ENCODE results near the gene NKTR.
"Not testable (repeated sequence)": the region's sequence is repeated elsewhere in the genome, so short reads cannot be mapped to it uniquely, and the experiment has no call there.

The NKTR gene

GRCh38 chr3:42600111-42600957 lies at the start of gene NKTR:
Gene NKTR, plus strand, starts transcription at chr3:42600686. Its CDS starts 321 bp downstream, at chr3:42601007.
- DNase-seq (ENCODE audit: extremely low read depth, low read depth) = peak; percentile 95
- no peak for TF ChIP-seq CTCF (IDR thresholded peaks at IDR 0.05; ENCODE audit: low read depth, low read length, missing control alignments)
- peak within 1 kb of the TSS; percentile 84 for H3K4me3 ChIP-seq (replicated peaks; ENCODE audit: low read depth, low read length)

- H3K4me3 ChIP-seq (replicated peaks; ENCODE audit: low read depth, low read length) = no peak overlapping the region
- TF ChIP-seq CTCF (IDR thresholded peaks at IDR 0.05; ENCODE audit: low read depth, low read length, missing control alignments) = no peak
- DNase-seq (ENCODE audit: extremely low read depth, low read depth) = no peak
Measured at GRCh38 chr3:42552830-42553229, 47.7 kb upstream of the NKTR start.

GRCh38 chr3:42556089-42556632 lies 44.3 kb upstream of the NKTR start:
- no peak overlapping the region for H3K4me3 ChIP-seq (replicated peaks; ENCODE audit: low read depth, low read length)
- DNase-seq (ENCODE audit: extremely low read depth, low read depth) = no peak
- TF ChIP-seq CTCF (IDR thresholded peaks at IDR 0.05; ENCODE audit: low read depth, low read length, missing control alignments) = no peak

- not testable (repeated sequence) for H3K4me3 ChIP-seq (replicated peaks; ENCODE audit: low read depth, low read length); DNase-seq (ENCODE audit: extremely low read depth, low read depth)
Measured at GRCh38 chr3:42556817-42557216, 43.7 kb upstream of the NKTR start.

- H3K4me3 ChIP-seq (replicated peaks; ENCODE audit: low read depth, low read length) = no peak overlapping the region
- TF ChIP-seq CTCF (IDR thresholded peaks at IDR 0.05; ENCODE audit: low read depth, low read length, missing control alignments) = peak; percentile 12
- DNase-seq (ENCODE audit: extremely low read depth, low read depth) = no peak
Measured at GRCh38 chr3:42557854-42558253, 42.6 kb upstream of the NKTR start.

GRCh38 chr3:42562047-42562907 lies 38.2 kb upstream of the NKTR start:
- no peak overlapping the region for H3K4me3 ChIP-seq (replicated peaks; ENCODE audit: low read depth, low read length)
- TF ChIP-seq CTCF (IDR thresholded peaks at IDR 0.05; ENCODE audit: low read depth, low read length, missing control alignments) = peak; percentile 5

More at GRCh38 chr3:42562047-42562907, 38.2 kb upstream of the NKTR start:
- no peak for DNase-seq (ENCODE audit: extremely low read depth, low read depth)

Measured in HFF-Myc (cell line).